Fibroblast of lung (primary cell): Measurements from ENCODE around the gene LHFPL6.

ENCODE experiments used
- EZH2 ChIP-seq: IDR thresholded peaks from 2 replicates; pipeline ENCODE4 v1.5.1; 2012; ENCODE audit warnings: low read length, control low read depth, mild to moderate bottlenecking; ENCODE audit errors: missing control alignments
- TF ChIP-seq, protein P1 (sequence below), 2 donors: IDR thresholded peaks in 1 of 2; conservative IDR thresholded peaks in 1 of 2; 1 replicate in 1 of 2; 2 replicates in 1 of 2; pipeline ENCODE4 v1.5.1; 2011 to 2012; ENCODE audit warnings: low read length in 2 of 2, control low read depth in 1 of 2, inconsistent platforms in 1 of 2, low read depth in 1 of 2, mild to moderate bottlenecking in 1 of 2

DNA sequence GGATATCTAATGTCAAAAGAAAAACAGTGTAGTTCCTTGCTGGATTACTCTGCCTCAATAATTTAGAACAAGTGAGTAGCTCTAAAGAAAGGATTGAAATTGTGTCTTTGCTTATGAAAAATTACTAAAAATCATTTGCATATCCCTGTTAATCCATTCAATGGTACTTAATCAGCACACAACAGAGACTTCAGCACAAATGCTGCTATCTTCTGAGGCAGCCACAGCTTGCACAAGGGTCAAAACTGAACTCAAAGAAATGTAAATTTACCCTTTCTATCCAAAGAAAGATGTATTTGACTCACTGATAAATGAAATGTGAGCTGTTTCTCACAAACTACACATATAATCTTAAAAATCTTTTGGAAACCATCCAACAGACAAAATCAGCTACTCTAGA, 116.2 kb downstream of the LHFPL6 start:
- TF ChIP-seq, protein P1, sequence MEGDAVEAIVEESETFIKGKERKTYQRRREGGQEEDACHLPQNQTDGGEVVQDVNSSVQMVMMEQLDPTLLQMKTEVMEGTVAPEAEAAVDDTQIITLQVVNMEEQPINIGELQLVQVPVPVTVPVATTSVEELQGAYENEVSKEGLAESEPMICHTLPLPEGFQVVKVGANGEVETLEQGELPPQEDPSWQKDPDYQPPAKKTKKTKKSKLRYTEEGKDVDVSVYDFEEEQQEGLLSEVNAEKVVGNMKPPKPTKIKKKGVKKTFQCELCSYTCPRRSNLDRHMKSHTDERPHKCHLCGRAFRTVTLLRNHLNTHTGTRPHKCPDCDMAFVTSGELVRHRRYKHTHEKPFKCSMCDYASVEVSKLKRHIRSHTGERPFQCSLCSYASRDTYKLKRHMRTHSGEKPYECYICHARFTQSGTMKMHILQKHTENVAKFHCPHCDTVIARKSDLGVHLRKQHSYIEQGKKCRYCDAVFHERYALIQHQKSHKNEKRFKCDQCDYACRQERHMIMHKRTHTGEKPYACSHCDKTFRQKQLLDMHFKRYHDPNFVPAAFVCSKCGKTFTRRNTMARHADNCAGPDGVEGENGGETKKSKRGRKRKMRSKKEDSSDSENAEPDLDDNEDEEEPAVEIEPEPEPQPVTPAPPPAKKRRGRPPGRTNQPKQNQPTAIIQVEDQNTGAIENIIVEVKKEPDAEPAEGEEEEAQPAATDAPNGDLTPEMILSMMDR (conservative IDR thresholded peaks at IDR 0.05 in 1 of 2, IDR thresholded peaks at IDR 0.05 in 1 of 2; ENCODE audit: low read depth in 1 of 2, low read length in 2 of 2), result no peak
- no peak for TF ChIP-seq EZH2
